Liver (tissue), 9 donors: ENCODE data around the gene DCAF4. TPM values are rescaled to one million over a fixed set of nuclear protein-coding genes. Genes with fewer than 3 reads are reported as not detected.

Experiments used
- DNase-seq: peaks from one replicate; pipeline ENCODE4 v3.0.0-alpha.2; 2017; ENCODE audit warnings: low spot score
- H3K27ac ChIP-seq, 2 donors: one replicate each; pipeline ENCODE4 v1.7.0; 2013; ENCODE audit warnings: inconsistent platforms in 2 of 2, low read length in 2 of 2, control low read depth in 1 of 2, low read depth in 1 of 2, mild to moderate bottlenecking in 1 of 2
- H3K27me3 ChIP-seq, 4 donors: one replicate each; pipeline versions ENCODE4 v1.6.1 to v1.7.0; 2013; ENCODE audit warnings: low read length in 3 of 4, inconsistent platforms in 1 of 4, mild to moderate bottlenecking in 1 of 4, moderate library complexity in 1 of 4; ENCODE audit not compliant: control insufficient read depth in 4 of 4, insufficient read depth in 4 of 4
- H3K36me3 ChIP-seq, 4 donors: one replicate each; pipeline versions ENCODE4 v1.6.1 to v1.7.0; 2013; ENCODE audit warnings: low read length in 3 of 4, mild to moderate bottlenecking in 3 of 4, low read depth in 1 of 4, moderate library complexity in 1 of 4; ENCODE audit not compliant: control insufficient read depth in 4 of 4, insufficient read depth in 3 of 4
- H3K4me1 ChIP-seq, 4 donors: one replicate each; pipeline versions ENCODE4 v1.6.1 to v1.7.0; 2013; ENCODE audit warnings: low read length in 3 of 4, mild to moderate bottlenecking in 3 of 4, moderate library complexity in 1 of 4; ENCODE audit not compliant: control insufficient read depth in 4 of 4, insufficient read depth in 4 of 4
- H3K4me3 ChIP-seq, 3 donors: one replicate each; pipeline versions ENCODE4 v1.6.1 to v1.7.0; 2013; ENCODE audit warnings: low read length in 3 of 3, control low read depth in 1 of 3, low read depth in 1 of 3, mild to moderate bottlenecking in 1 of 3
- H3K9ac ChIP-seq, 2 donors: one replicate each; pipeline ENCODE4 v1.7.0; 2013; ENCODE audit warnings: low read length in 2 of 2, mild to moderate bottlenecking in 2 of 2, moderate library complexity in 2 of 2, control low read depth in 1 of 2, low read depth in 1 of 2
- H3K9me3 ChIP-seq, 4 donors: one replicate each; pipeline versions ENCODE4 v1.6.1 to v1.7.0; 2013; ENCODE audit warnings: low read length in 3 of 4; ENCODE audit not compliant: control insufficient read depth in 4 of 4
- CTCF ChIP-seq: fragments of 150-350 bp; IDR thresholded peaks from 2 replicates; pipeline ENCODE4 v1.5.1; 2017; ENCODE audit warnings: improper control_type of control experiment, low read depth, low read length; ENCODE audit not compliant: missing input control
- EGR1 ChIP-seq, 2 donors: IDR thresholded peaks; 2 replicates each; pipeline ENCODE4 v1.6.1; 2016 to 2018; ENCODE audit warnings: antibody characterized with exemption in 2 of 2, low read depth in 2 of 2
- FOXA1 ChIP-seq: IDR thresholded peaks from 2 replicates; pipeline ENCODE4 v1.6.1; 2016; ENCODE audit warnings: antibody characterized with exemption
- FOXA2 ChIP-seq: IDR thresholded peaks from 2 replicates; pipeline ENCODE4 v1.6.1; 2016; ENCODE audit warnings: antibody characterized with exemption
- GABPA ChIP-seq, 2 donors: IDR thresholded peaks in 1 of 2; conservative IDR thresholded peaks in 1 of 2; 2 replicates each; pipeline ENCODE4 v1.6.1; 2016; ENCODE audit warnings: antibody characterized with exemption in 2 of 2, mild to moderate bottlenecking in 1 of 2, moderate library complexity in 1 of 2
- HNF4A ChIP-seq, 2 donors: conservative IDR thresholded peaks; 2 replicates each; pipeline ENCODE4 v1.6.1; 2016; ENCODE audit warnings: antibody characterized with exemption in 2 of 2, mild to moderate bottlenecking in 2 of 2
- HNF4G ChIP-seq: IDR thresholded peaks from 2 replicates; pipeline ENCODE4 v1.6.1; 2016; ENCODE audit warnings: antibody characterized with exemption
- JUND ChIP-seq, 2 donors: IDR thresholded peaks; 2 replicates each; pipeline ENCODE4 v1.6.1; 2016; ENCODE audit warnings: antibody characterized with exemption in 2 of 2
- NR2F2 ChIP-seq: IDR thresholded peaks from 2 replicates; pipeline ENCODE4 v1.6.1; 2016; ENCODE audit warnings: antibody characterized with exemption
- RAD21 ChIP-seq, 2 donors: IDR thresholded peaks; 2 replicates each; pipeline ENCODE4 v1.6.1; 2016; ENCODE audit warnings: antibody characterized with exemption in 2 of 2, mild to moderate bottlenecking in 2 of 2
- RXRA ChIP-seq, 2 donors: IDR thresholded peaks; 2 replicates each; pipeline ENCODE4 v1.6.1; 2017 to 2018; ENCODE audit warnings: antibody characterized with exemption in 2 of 2, mild to moderate bottlenecking in 1 of 2
- SP1 ChIP-seq: IDR thresholded peaks from 2 replicates; pipeline ENCODE4 v1.6.1; 2018; ENCODE audit warnings: antibody characterized with exemption, mild to moderate bottlenecking
- TAF1 ChIP-seq: conservative IDR thresholded peaks from 2 replicates; pipeline ENCODE4 v1.6.1; 2016; ENCODE audit warnings: antibody characterized with exemption, mild to moderate bottlenecking
- YY1 ChIP-seq: IDR thresholded peaks from 2 replicates; pipeline ENCODE4 v1.6.1; 2016; ENCODE audit warnings: antibody characterized with exemption, mild to moderate bottlenecking
- ZBTB33 ChIP-seq: IDR thresholded peaks from 2 replicates; pipeline ENCODE4 v1.6.1; 2016; ENCODE audit warnings: antibody characterized with exemption
- WGBS: extraction: QIAGEN DNeasy Blood & Tissue Kit; methylation state at CpG from one replicate; pipeline ENCODE4 v1.1.7; 2013; 5-methylcytosine and 5-hydroxymethylcytosine counted together
- polyA plus RNA-seq, 2 donors: library from polyadenylated mRNA; stranded (reverse) in 1 of 2; unstranded in 1 of 2; fragments of 200-250 nt in 1 of 2; fragments of >200 nt in 1 of 2; fragmentation: Nextera tagmentation in 1 of 2; extraction: Ambion mirVana in 1 of 2; gene quantifications; one replicate each; pipeline versions ENCODE4 v1.2.1 to v1.2.3, GENCODE V29; 2013 to 2015
- total RNA-seq, 2 donors: library from RNA; depleted of rRNA; stranded (reverse); fragments of >200 nt; gene quantifications; one replicate each; pipeline ENCODE4 v1.2.3, GENCODE V29; 2014
- TF ChIP-seq, protein P1 (sequence below): IDR thresholded peaks from 2 replicates; pipeline ENCODE4 v1.6.1; 2016; ENCODE audit warnings: antibody characterized with exemption
- TF ChIP-seq, protein P2 (sequence below): IDR thresholded peaks from 2 replicates; pipeline ENCODE4 v1.6.1; 2016; ENCODE audit warnings: antibody characterized with exemption
- TF ChIP-seq, protein P3 (sequence below): IDR thresholded peaks from 2 replicates; pipeline ENCODE4 v1.6.1; 2016; ENCODE audit warnings: antibody characterized with exemption, mild to moderate bottlenecking
- donor health status: healthy.
- donor health status: healthy.
- donor health status: healthy.
- donor health status: healthy.
- donor health status: healthy.

DCAF4 gene
- total and polyA plus RNA-seq, 4 donors, result 3.5 to 11.0 (median 6.1) TPM

DNA sequence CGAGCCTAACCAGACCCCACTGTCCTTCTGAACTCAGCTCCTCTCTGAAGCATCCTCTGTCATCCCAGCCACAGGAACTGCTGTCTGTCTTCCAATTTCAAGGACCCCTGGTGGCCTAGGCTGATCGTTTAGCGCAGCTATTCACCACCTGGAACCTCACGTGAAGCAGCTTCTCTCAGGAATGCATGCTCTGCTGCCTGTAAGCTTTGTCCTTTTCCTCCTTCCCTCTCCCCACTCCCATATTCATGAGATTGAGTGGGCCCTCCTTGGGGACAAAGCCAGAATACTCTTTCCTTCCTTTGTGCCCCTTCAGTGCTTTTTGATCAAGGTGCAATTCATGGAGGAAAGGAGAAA lies 49.6 kb upstream of the DCAF4 start (continued):
- TF ChIP-seq, protein P1, sequence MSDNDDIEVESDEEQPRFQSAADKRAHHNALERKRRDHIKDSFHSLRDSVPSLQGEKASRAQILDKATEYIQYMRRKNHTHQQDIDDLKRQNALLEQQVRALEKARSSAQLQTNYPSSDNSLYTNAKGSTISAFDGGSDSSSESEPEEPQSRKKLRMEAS, result no peak
- TF ChIP-seq, protein P2, sequence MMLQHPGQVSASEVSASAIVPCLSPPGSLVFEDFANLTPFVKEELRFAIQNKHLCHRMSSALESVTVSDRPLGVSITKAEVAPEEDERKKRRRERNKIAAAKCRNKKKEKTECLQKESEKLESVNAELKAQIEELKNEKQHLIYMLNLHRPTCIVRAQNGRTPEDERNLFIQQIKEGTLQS, result no peak
- TF ChIP-seq HNF4G, result no peak

- Histone ChIP-seq H3K4me3 (no peak overlapping the region), H3K9ac (no peak overlapping the region), H3K4me1 (no peaks in the 10 kb centered on the region), H3K9me3 (no peaks in the 10 kb centered on the region), H3K27ac (no peak overlapping the region), H3K36me3 (no peaks in the 10 kb centered on the region), H3K27me3 (no peaks in the 10 kb centered on the region)
- no peak for DNase-seq
- TF ChIP-seq HNF4A (conservative IDR thresholded peaks at IDR 0.05) (no peak), FOXA1 (no peak), TAF1 (no peak)
- 98% methylated on average over 5 of the region's 5 CpGs for WGBS
These were observed 47.5 kb upstream of the DCAF4 start for GRCh38 chr14:72878746-72879145.

DNA sequence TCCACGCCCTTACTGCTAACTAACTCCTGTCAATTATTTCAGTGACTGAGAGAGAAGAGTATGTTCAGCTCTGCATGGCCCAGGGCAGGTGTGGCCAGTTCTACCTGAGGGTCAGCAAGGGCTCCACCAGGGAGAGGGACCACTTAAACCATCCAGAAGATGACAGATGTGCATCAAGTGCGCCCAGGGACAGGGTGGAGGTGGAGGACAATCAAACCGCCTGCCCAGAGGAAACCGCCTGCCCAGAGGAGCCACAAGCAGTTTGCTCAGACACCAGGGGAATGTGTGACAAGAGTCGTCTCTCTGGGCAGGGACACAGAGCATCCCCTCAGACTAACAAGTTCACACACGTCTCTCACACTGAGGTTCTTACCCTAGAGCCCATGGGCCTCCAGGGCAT lies 46.8 kb upstream of the DCAF4 start:
- H3K36me3 ChIP-seq, result no peaks in the 10 kb centered on the region
- H3K4me1 ChIP-seq, result no peaks in the 10 kb centered on the region
- H3K9me3 ChIP-seq, result no peaks in the 10 kb centered on the region
- no peak overlapping the region for H3K4me3 ChIP-seq
- no peak overlapping the region for H3K9ac ChIP-seq
- H3K27me3 ChIP-seq, result no peaks in the 10 kb centered on the region
- no peak overlapping the region for H3K27ac ChIP-seq
- TF ChIP-seq TAF1 (no peak), GABPA (IDR thresholded peaks at IDR 0.05 in 1 of 2, conservative IDR thresholded peaks at IDR 0.05 in 1 of 2) (no peak), FOXA1 (no peak), JUND (IDR thresholded peaks at IDR 0.05) (no peak), FOXA2 (no peak), YY1 (no peak), CTCF (no peak), NR2F2 (no peak), SP1 (no peak), HNF4G (no peak), RAD21 (IDR thresholded peaks at IDR 0.05) (no peak), EGR1 (IDR thresholded peaks at IDR 0.05; ENCODE audit: low read depth in 2 of 2) (no peak), RXRA (IDR thresholded peaks at IDR 0.05) (no peak), ZBTB33 (no peak), HNF4A (conservative IDR thresholded peaks at IDR 0.05) (no peak)
- TF ChIP-seq, protein P1, result no peak
- TF ChIP-seq, protein P3, sequence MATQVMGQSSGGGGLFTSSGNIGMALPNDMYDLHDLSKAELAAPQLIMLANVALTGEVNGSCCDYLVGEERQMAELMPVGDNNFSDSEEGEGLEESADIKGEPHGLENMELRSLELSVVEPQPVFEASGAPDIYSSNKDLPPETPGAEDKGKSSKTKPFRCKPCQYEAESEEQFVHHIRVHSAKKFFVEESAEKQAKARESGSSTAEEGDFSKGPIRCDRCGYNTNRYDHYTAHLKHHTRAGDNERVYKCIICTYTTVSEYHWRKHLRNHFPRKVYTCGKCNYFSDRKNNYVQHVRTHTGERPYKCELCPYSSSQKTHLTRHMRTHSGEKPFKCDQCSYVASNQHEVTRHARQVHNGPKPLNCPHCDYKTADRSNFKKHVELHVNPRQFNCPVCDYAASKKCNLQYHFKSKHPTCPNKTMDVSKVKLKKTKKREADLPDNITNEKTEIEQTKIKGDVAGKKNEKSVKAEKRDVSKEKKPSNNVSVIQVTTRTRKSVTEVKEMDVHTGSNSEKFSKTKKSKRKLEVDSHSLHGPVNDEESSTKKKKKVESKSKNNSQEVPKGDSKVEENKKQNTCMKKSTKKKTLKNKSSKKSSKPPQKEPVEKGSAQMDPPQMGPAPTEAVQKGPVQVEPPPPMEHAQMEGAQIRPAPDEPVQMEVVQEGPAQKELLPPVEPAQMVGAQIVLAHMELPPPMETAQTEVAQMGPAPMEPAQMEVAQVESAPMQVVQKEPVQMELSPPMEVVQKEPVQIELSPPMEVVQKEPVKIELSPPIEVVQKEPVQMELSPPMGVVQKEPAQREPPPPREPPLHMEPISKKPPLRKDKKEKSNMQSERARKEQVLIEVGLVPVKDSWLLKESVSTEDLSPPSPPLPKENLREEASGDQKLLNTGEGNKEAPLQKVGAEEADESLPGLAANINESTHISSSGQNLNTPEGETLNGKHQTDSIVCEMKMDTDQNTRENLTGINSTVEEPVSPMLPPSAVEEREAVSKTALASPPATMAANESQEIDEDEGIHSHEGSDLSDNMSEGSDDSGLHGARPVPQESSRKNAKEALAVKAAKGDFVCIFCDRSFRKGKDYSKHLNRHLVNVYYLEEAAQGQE, result no peak
- TF ChIP-seq, protein P2, result no peak
- no peak for DNase-seq
- 97% methylated on average over 6 of the region's 6 CpGs for WGBS
